ENCODE measurements around the gene SFI1. TPM values are rescaled to one million over a fixed set of nuclear protein-coding genes. Genes with fewer than 3 reads are reported as not detected.

SFI1 gene
- total and polyA plus RNA-seq, 2 of the 4 experiments (the other 2 are of a cell fraction): 9.9 to 12.0 TPM

GRCh38 chr22:31491218-31491962, 4.9 kb upstream of the SFI1 start:
- Histone ChIP-seq H3K9me1 (ENCODE audit: insufficient read depth, low read length) (no peaks in the 10 kb centered on the region; the same call in 1 of the 2 replicates), H2BK15ac (ENCODE audit: low read depth, low read length) (no peak overlapping the region), H3K79me1 (ENCODE audit: low read depth in 1 of 2, low read length in 2 of 2) (peaks cover 29 to 47% of the 10 kb centered on the region in 2 experiments), H2AK5ac (ENCODE audit: low read depth, low read length) (no peak overlapping the region), H4K8ac (ENCODE audit: low read depth in 2 of 2, low read length in 2 of 2) (peak overlapping the region in 1 of 2 experiments; percentile 12; a peak in 1 of 4 replicates), H3K36me3 (ENCODE audit: control insufficient read depth, insufficient read depth, low read length) (peaks cover 6% of the 10 kb centered on the region), H4K20me1 (ENCODE audit: insufficient read depth, low read length) (no peaks in the 10 kb centered on the region), H3K4me3 (ENCODE audit: insufficient read depth, low read depth, low read length) (no peak overlapping the region), H2BK20ac (ENCODE audit: low read depth, low read length) (no peak overlapping the region), H3K56ac (ENCODE audit: extremely low read depth, insufficient read depth, low read length) (no peak overlapping the region), H2BK5ac (ENCODE audit: low read depth, low read length, poor library complexity, severe bottlenecking) (no peak overlapping the region), H4K5ac (ENCODE audit: low read depth, low read length) (no peak overlapping the region), H3K27me3 (ENCODE audit: control insufficient read depth, insufficient read depth, low read length) (no peaks in the 10 kb centered on the region), H3K23ac (ENCODE audit: low read depth, low read length) (no peak overlapping the region), H3K18ac (ENCODE audit: low read depth, low read length) (no peak overlapping the region), H2AFZ (replicated peaks; ENCODE audit: low read length, poor library complexity) (no peak overlapping the region), H2BK120ac (ENCODE audit: low read depth, low read length) (no peak overlapping the region), H2AK9ac (replicated peaks; ENCODE audit: low read depth, low read length, poor library complexity) (no peak overlapping the region), H3K9ac (ENCODE audit: low read depth, low read length) (no peak overlapping the region; the same call in 1 of the 2 replicates), H3K14ac (replicated peaks; ENCODE audit: low read depth, low read length) (no peak overlapping the region), H3K4me2 (ENCODE audit: low read depth, low read length) (no peak overlapping the region), H3K9me3 (ENCODE audit: control insufficient read depth, insufficient read depth, low read length) (no peaks in the 10 kb centered on the region), H3K4ac (ENCODE audit: low read depth, low read length) (no peak overlapping the region), H3K27ac (ENCODE audit: insufficient read depth, low read length) (no peak overlapping the region), H3K4me1 (ENCODE audit: control insufficient read depth, insufficient read depth, low read length) (peaks cover 2% of the 10 kb centered on the region; the same call in 1 of the 2 replicates), H4K91ac (ENCODE audit: insufficient read depth, low read depth, low read length) (no peak overlapping the region)
- no TSS peak for BruUV-seq (replicated peaks)
- no peak for DNase-seq
- intact Hi-C loops (cut with micrococcal nuclease): no loop called here
- no peak for ATAC-seq (ENCODE audit: low read depth)
- WGBS, 2 experiments (ENCODE audit: extremely low coverage in 2 of 2, insufficient read length in 1 of 2): 90% methylated on average over 2 of the region's 8 CpGs; no CpG with 5 or more reads in 1 of the 2 experiments
- TF ChIP-seq, protein P1, sequence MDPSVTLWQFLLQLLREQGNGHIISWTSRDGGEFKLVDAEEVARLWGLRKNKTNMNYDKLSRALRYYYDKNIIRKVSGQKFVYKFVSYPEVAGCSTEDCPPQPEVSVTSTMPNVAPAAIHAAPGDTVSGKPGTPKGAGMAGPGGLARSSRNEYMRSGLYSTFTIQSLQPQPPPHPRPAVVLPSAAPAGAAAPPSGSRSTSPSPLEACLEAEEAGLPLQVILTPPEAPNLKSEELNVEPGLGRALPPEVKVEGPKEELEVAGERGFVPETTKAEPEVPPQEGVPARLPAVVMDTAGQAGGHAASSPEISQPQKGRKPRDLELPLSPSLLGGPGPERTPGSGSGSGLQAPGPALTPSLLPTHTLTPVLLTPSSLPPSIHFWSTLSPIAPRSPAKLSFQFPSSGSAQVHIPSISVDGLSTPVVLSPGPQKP (IDR thresholded peaks at IDR 0.05; ENCODE audit: borderline replicate concordance, low read depth, low read length): no peak
- TF ChIP-seq MAZ (IDR thresholded peaks at IDR 0.05; ENCODE audit: borderline replicate concordance, low read depth, low read length) (no peak), FOS (IDR thresholded peaks at IDR 0.05; ENCODE audit: low read depth, low read length) (no peak), CEBPB (IDR thresholded peaks at IDR 0.05; ENCODE audit: low read depth, low read length) (no peak)
- POLR2A ChIA-PET (ENCODE audit: unreplicated experiment): no interaction called here
- CTCF ChIA-PET: no interaction called here
- dilution Hi-C loops (cut with HindIII; ENCODE audit: low sequenced_read_pairs, unreplicated experiment): no loop called here
- in situ Hi-C loops (cut with MboI; ENCODE audit: low sequenced_read_pairs): no loop called here

All from IMR-90 (cell line).